Large intestine (tissue), 3 donors: ENCODE results near the gene CARMIL1. TPM values are rescaled to one million over a fixed set of nuclear protein-coding genes. Genes with fewer than 3 reads are reported as not detected.

Experiments
- DNase-seq, 2 donors: peaks; one replicate each; pipeline versions ENCODE4 v3.0.0 to v3.0.0-alpha.2; 2013
- H3K27ac ChIP-seq: one replicate; pipeline ENCODE4 v1.5.1; 2013; ENCODE audit warnings: low read length
- H3K27me3 ChIP-seq: 2 replicates; pipeline ENCODE4 v1.6.1; 2013; ENCODE audit warnings: low read length; ENCODE audit not compliant: control insufficient read depth, insufficient read depth
- H3K36me3 ChIP-seq: 2 replicates; pipeline ENCODE4 v1.6.1; 2013; ENCODE audit warnings: low read length; ENCODE audit not compliant: control insufficient read depth, insufficient read depth
- H3K4me1 ChIP-seq: one replicate; pipeline ENCODE4 v1.6.1; 2013; ENCODE audit warnings: low read length; ENCODE audit not compliant: control insufficient read depth, insufficient read depth
- H3K4me3 ChIP-seq: one replicate; pipeline ENCODE4 v1.5.1; 2013; ENCODE audit warnings: low read length
- H3K9me3 ChIP-seq: one replicate; pipeline ENCODE4 v1.6.1; 2013; ENCODE audit warnings: mild to moderate bottlenecking, low read depth, low read length, moderate library complexity; ENCODE audit not compliant: control insufficient read depth
- WGBS: methylation state at CpG from one replicate; pipeline ENCODE4 v1.1.5; 2013; ENCODE audit warnings: low lambda C conversion rate; ENCODE audit not compliant: insufficient coverage; 5-methylcytosine and 5-hydroxymethylcytosine counted together
- polyA plus RNA-seq: library from polyadenylated mRNA; unstranded; fragments of 120-200 nt; gene quantifications from one replicate; pipeline ENCODE4 v1.2.1, GENCODE V29; 2013

The CARMIL1 gene
- polyA plus RNA-seq, 1 donor, result 32.2 TPM

- peak in 1 of 2 donors; percentile 36 for DNase-seq
- H3K27me3 ChIP-seq, result no peaks in the 10 kb centered on the region
- H3K36me3 ChIP-seq, result no peaks in the 10 kb centered on the region
- no peaks in the 10 kb centered on the region for H3K9me3 ChIP-seq
- H3K27ac ChIP-seq, result no peak overlapping the region
- no peak overlapping the region for H3K4me3 ChIP-seq
- 60% methylated on average over 1 of the region's 1 CpG for WGBS
- H3K4me1 ChIP-seq, result peaks cover 14% of the 10 kb centered on the region
Observed at GRCh38 chr6:25275436-25275835, 3.7 kb upstream of the CARMIL1 start.

- H3K4me3 ChIP-seq, result no peak overlapping the region
- WGBS, result no CpG with 5 or more reads among the region's 1 CpG
- no peaks in the 10 kb centered on the region for H3K36me3 ChIP-seq
- H3K27ac ChIP-seq, result peak overlapping the region; percentile 16
- no peaks in the 10 kb centered on the region for H3K9me3 ChIP-seq
- DNase-seq, result no peak
- no peaks in the 10 kb centered on the region for H3K27me3 ChIP-seq
- H3K4me1 ChIP-seq, result peaks cover 14% of the 10 kb centered on the region
Observed at GRCh38 chr6:25277386-25277785, 1.8 kb upstream of the CARMIL1 start.

- Histone ChIP-seq H3K9me3 (no peaks in the 10 kb centered on the region), H3K27me3 (no peaks in the 10 kb centered on the region), H3K36me3 (no peaks in the 10 kb centered on the region), H3K4me1 (peaks cover 14% of the 10 kb centered on the region), H3K27ac (peak overlapping the region; percentile 85), H3K4me3 (no peak overlapping the region)
- WGBS, result 86% methylated on average over 1 of the region's 1 CpG
- peak in 1 of 2 donors; percentile 17 for DNase-seq
Observed at GRCh38 chr6:25277857-25278256, 1.3 kb upstream of the CARMIL1 start.

GRCh38 chr6:25278261-25278913 is 787 bp upstream of the CARMIL1 start:
- peak overlapping the region; percentile 77 for H3K4me3 ChIP-seq
- H3K4me1 ChIP-seq, result peaks cover 14% of the 10 kb centered on the region
- H3K36me3 ChIP-seq, result no peaks in the 10 kb centered on the region
- no peaks in the 10 kb centered on the region for H3K27me3 ChIP-seq
- H3K9me3 ChIP-seq, result no peaks in the 10 kb centered on the region
- WGBS, result no CpG with 5 or more reads among the region's 16 CpGs
- no peak for DNase-seq
- H3K27ac ChIP-seq, result peak overlapping the region; percentile 85

- Histone ChIP-seq H3K36me3 (no peaks in the 10 kb centered on the region), H3K27ac (peak overlapping the region; percentile 85), H3K4me1 (peaks cover 14% of the 10 kb centered on the region), H3K27me3 (no peaks in the 10 kb centered on the region), H3K4me3 (peak overlapping the region; percentile 77), H3K9me3 (no peaks in the 10 kb centered on the region)
- WGBS, result no CpG with 5 or more reads among the region's 31 CpGs
- DNase-seq, result peak; percentile 20 to 70
Observed at GRCh38 chr6:25279748-25280343, 672 bp downstream of the CARMIL1 start.

- no peaks in the 10 kb centered on the region for H3K27me3 ChIP-seq
- WGBS, result 0% methylated on average over 3 of the region's 13 CpGs
- DNase-seq, result peak; percentile 48 to 84
- H3K4me3 ChIP-seq, result peak overlapping the region; percentile 77
- peaks cover 10% of the 10 kb centered on the region for H3K4me1 ChIP-seq
- H3K9me3 ChIP-seq, result no peaks in the 10 kb centered on the region
- peak overlapping the region; percentile 85 for H3K27ac ChIP-seq
- no peaks in the 10 kb centered on the region for H3K36me3 ChIP-seq
Observed at GRCh38 chr6:25280344-25281074, 1.3 kb downstream of the CARMIL1 start.

GRCh38 chr6:25286891-25287290 is 7.7 kb downstream of the CARMIL1 start:
- Histone ChIP-seq H3K4me3 (no peak overlapping the region), H3K4me1 (peaks cover 3% of the 10 kb centered on the region), H3K36me3 (no peaks in the 10 kb centered on the region), H3K27me3 (no peaks in the 10 kb centered on the region), H3K27ac (no peak overlapping the region), H3K9me3 (no peaks in the 10 kb centered on the region)
- 100% methylated on average over 1 of the region's 2 CpGs for WGBS
- DNase-seq, result no peak

- no peak for DNase-seq
- Histone ChIP-seq H3K9me3 (no peaks in the 10 kb centered on the region), H3K27ac (no peak overlapping the region), H3K36me3 (no peaks in the 10 kb centered on the region), H3K27me3 (no peaks in the 10 kb centered on the region), H3K4me1 (peaks cover 3% of the 10 kb centered on the region), H3K4me3 (no peak overlapping the region)
- WGBS, result 96% methylated on average over 3 of the region's 6 CpGs
Observed at GRCh38 chr6:25287941-25288340, 8.8 kb downstream of the CARMIL1 start.

GRCh38 chr6:25288518-25288917 is 9.3 kb downstream of the CARMIL1 start:
- H3K4me3 ChIP-seq, result no peak overlapping the region
- no peaks in the 10 kb centered on the region for H3K9me3 ChIP-seq
- H3K4me1 ChIP-seq, result peaks cover 3% of the 10 kb centered on the region
- H3K27me3 ChIP-seq, result no peaks in the 10 kb centered on the region
- no peak for DNase-seq
- no peaks in the 10 kb centered on the region for H3K36me3 ChIP-seq
- H3K27ac ChIP-seq, result no peak overlapping the region
- WGBS, result no CpG with 5 or more reads among the region's 2 CpGs

GRCh38 chr6:25290306-25291060 is 11.3 kb downstream of the CARMIL1 start:
- Histone ChIP-seq H3K9me3 (no peaks in the 10 kb centered on the region), H3K4me3 (no peak overlapping the region), H3K27ac (no peak overlapping the region), H3K36me3 (no peaks in the 10 kb centered on the region), H3K4me1 (peaks cover 4% of the 10 kb centered on the region), H3K27me3 (no peaks in the 10 kb centered on the region)
- WGBS, result 70% methylated on average over 2 of the region's 5 CpGs
- peak; percentile 26 to 45 for DNase-seq
